Frontal cortex (tissue), 4 donors: ENCODE measurements around the gene LYRM9. TPM values are rescaled to one million over a fixed set of nuclear protein-coding genes. Genes with fewer than 3 reads are reported as not detected.
"Not testable (repeated sequence)": the region's sequence is repeated elsewhere in the genome, so short reads cannot be mapped to it uniquely, and the experiment has no call there.

Experiments
- DNase-seq, 2 donors: peaks; one replicate each; pipeline ENCODE4 v3.0.0; 2012; ENCODE audit warnings: low spot score in 2 of 2
- FAIRE-seq: peaks from 2 replicates; lab custom pipeline; 2012; peaks lifted over from hg19 to GRCh38; lab: Jason Lieb, UNC
- total RNA-seq: library from RNA; depleted of rRNA; stranded (reverse); fragments of >200 nt; gene quantifications from one replicate; pipeline ENCODE4 v1.2.3, GENCODE V29; 2014
- donor health status: control.
- donor health status: control.
- donor health status: control.

LYRM9 gene
- total RNA-seq, 1 donor from 2014 or later, result 9.8 TPM

- no peak for DNase-seq
- no peak for FAIRE-seq
Observed at GRCh38 chr17:27848931-27849330, 44.2 kb downstream of the LYRM9 start.

- DNase-seq, FAIRE-seq: not testable (repeated sequence)
Observed at GRCh38 chr17:27846808-27847307, 46.3 kb downstream of the LYRM9 start.

- DNase-seq, result no peak
- no peak for FAIRE-seq
Observed at GRCh38 chr17:27846042-27846655, 47.0 kb downstream of the LYRM9 start.

GRCh38 chr17:27845264-27846041, 47.7 kb downstream of the LYRM9 start:
- DNase-seq (no peak), FAIRE-seq (no peak)

- FAIRE-seq (no peak), DNase-seq (no peak)
Observed at GRCh38 chr17:27840688-27841087, 52.5 kb downstream of the LYRM9 start.

GRCh38 chr17:27840406-27840678, 52.8 kb downstream of the LYRM9 start:
- not testable (repeated sequence) for DNase-seq, FAIRE-seq

- DNase-seq, FAIRE-seq: not testable (repeated sequence)
Observed at GRCh38 chr17:27839571-27840405, 53.4 kb downstream of the LYRM9 start.

- not testable (repeated sequence) for DNase-seq, FAIRE-seq
Observed at GRCh38 chr17:27838607-27839006, 54.6 kb downstream of the LYRM9 start.

GRCh38 chr17:27837769-27838168, 55.4 kb downstream of the LYRM9 start:
- FAIRE-seq, DNase-seq: not testable (repeated sequence)

GRCh38 chr17:27836651-27837050, 56.5 kb downstream of the LYRM9 start:
- FAIRE-seq, result no peak
- no peak for DNase-seq

- DNase-seq (no peak), FAIRE-seq (no peak)
Observed at GRCh38 chr17:27834571-27834970, 58.6 kb downstream of the LYRM9 start.

GRCh38 chr17:27832831-27833230, 60.3 kb downstream of the LYRM9 start:
- no peak for FAIRE-seq
- DNase-seq, result no peak

GRCh38 chr17:27829888-27830287, 63.3 kb downstream of the LYRM9 start:
- not testable (repeated sequence) for FAIRE-seq, DNase-seq

- DNase-seq, FAIRE-seq: not testable (repeated sequence)
Observed at GRCh38 chr17:27829143-27829711, 63.9 kb downstream of the LYRM9 start.

Other genes starting within 250 kb of the LYRM9 start
- 1.2 TPM for gene NOS2, start 92.8 kb downstream of the LYRM9 start, total RNA-seq
- 73.0 TPM for gene NLK, start 149.3 kb upstream of the LYRM9 start, total RNA-seq